H9 (cell line): ENCODE results near the gene WNT3A. TPM values are rescaled to one million over a fixed set of nuclear protein-coding genes. Genes with fewer than 3 reads are reported as not detected.

ENCODE experiments used
- DNase-seq: peaks from one replicate; pipeline ENCODE4 v3.0.0-alpha.2; 2017
- H2AFZ ChIP-seq: one replicate; pipeline ENCODE4 v1.6.1; 2013; ENCODE audit warnings: mild to moderate bottlenecking, low read length, control low read depth, moderate library complexity
- H2AK5ac ChIP-seq: 2 replicates; pipeline ENCODE4 v1.6.1; 2013; ENCODE audit warnings: low read length, control low read depth, mixed read lengths; ENCODE audit not compliant: insufficient read length
- H2BK120ac ChIP-seq: one replicate; pipeline ENCODE4 v1.6.1; 2013; ENCODE audit warnings: low read depth, mild to moderate bottlenecking, low read length, control low read depth, inconsistent platforms; ENCODE audit not compliant: poor library complexity, severe bottlenecking
- H2BK12ac ChIP-seq: 2 replicates; pipeline ENCODE4 v1.6.1; 2013; ENCODE audit warnings: low read length, control low read depth, mixed read lengths, low read depth; ENCODE audit not compliant: insufficient read length
- H2BK15ac ChIP-seq: 2 replicates; pipeline ENCODE4 v1.6.1; 2013; ENCODE audit warnings: low read depth, low read length, control low read depth
- H2BK20ac ChIP-seq: one replicate; pipeline ENCODE4 v1.6.1; 2013; ENCODE audit warnings: low read depth, mild to moderate bottlenecking, low read length, control low read depth, inconsistent platforms; ENCODE audit not compliant: poor library complexity, severe bottlenecking
- H2BK5ac ChIP-seq: 2 replicates; pipeline ENCODE4 v1.6.1; 2013; ENCODE audit warnings: low read length, control low read depth, mixed read lengths; ENCODE audit not compliant: insufficient read length
- H3K14ac ChIP-seq: 2 replicates; pipeline ENCODE4 v1.6.1; 2013; ENCODE audit warnings: low read length, control low read depth; ENCODE audit not compliant: insufficient read depth
- H3K18ac ChIP-seq: 2 replicates; pipeline ENCODE4 v1.6.1; 2013; ENCODE audit warnings: low read depth, mild to moderate bottlenecking, mixed read lengths, low read length, control low read depth; ENCODE audit not compliant: insufficient read length
- H3K23ac ChIP-seq: 2 replicates; pipeline ENCODE4 v1.6.1; 2013; ENCODE audit warnings: low read length, control low read depth, mixed read lengths, low read depth; ENCODE audit not compliant: insufficient read length
- H3K23me2 ChIP-seq: 2 replicates; pipeline ENCODE4 v1.6.1; 2013; ENCODE audit warnings: low read depth, mild to moderate bottlenecking, mixed read lengths, low read length, control low read depth; ENCODE audit not compliant: insufficient read length, poor library complexity, severe bottlenecking
- H3K27ac ChIP-seq: 2 replicates; pipeline ENCODE4 v1.5.1; 2013; ENCODE audit warnings: low read length, control low read depth, mixed read lengths, low read depth; ENCODE audit not compliant: insufficient read length
- H3K27me3 ChIP-seq: 2 replicates; pipeline ENCODE4 v1.6.1; 2013; ENCODE audit warnings: low read length, control low read depth, inconsistent platforms; ENCODE audit not compliant: insufficient read depth
- H3K4ac ChIP-seq: 2 replicates; pipeline ENCODE4 v1.6.1; 2013; ENCODE audit warnings: low read depth, mild to moderate bottlenecking, control low read depth, inconsistent platforms, low read length, moderate library complexity
- H3K4me1 ChIP-seq: 2 replicates; pipeline ENCODE4 v1.6.1; 2013; ENCODE audit warnings: low read length, control low read depth, inconsistent platforms; ENCODE audit not compliant: insufficient read depth
- H3K4me2 ChIP-seq: 2 replicates; pipeline ENCODE4 v1.6.1; 2013; ENCODE audit warnings: low read length, control low read depth, mixed read lengths; ENCODE audit not compliant: insufficient read length, insufficient read depth
- H3K56ac ChIP-seq: 2 replicates; pipeline ENCODE4 v1.6.1; 2013; ENCODE audit warnings: low read depth, mild to moderate bottlenecking, mixed read lengths, low read length, control low read depth; ENCODE audit not compliant: insufficient read length
- H3K79me1 ChIP-seq: 2 replicates; pipeline ENCODE4 v1.6.1; 2013; ENCODE audit warnings: low read depth, mild to moderate bottlenecking, moderate library complexity, low read length, control low read depth, inconsistent platforms; ENCODE audit not compliant: insufficient read depth, poor library complexity, severe bottlenecking
- H3K79me2 ChIP-seq: 2 replicates; pipeline ENCODE4 v1.6.1; 2013; ENCODE audit warnings: low read length, control low read depth, inconsistent platforms; ENCODE audit not compliant: insufficient read depth
- H3K9ac ChIP-seq: 2 replicates; pipeline ENCODE4 v1.6.1; 2013; ENCODE audit warnings: low read length, control low read depth, mixed read lengths; ENCODE audit not compliant: insufficient read length; ENCODE audit errors: extremely low read depth
- H3K9me3 ChIP-seq: one replicate; pipeline ENCODE4 v1.6.1; 2013; ENCODE audit warnings: low read depth, low read length, inconsistent platforms; ENCODE audit not compliant: control insufficient read depth
- H3T11ph ChIP-seq: one replicate; pipeline ENCODE4 v1.6.1; 2013; ENCODE audit warnings: mild to moderate bottlenecking, low read length, control low read depth, inconsistent platforms
- H4K20me1 ChIP-seq: one replicate; pipeline ENCODE4 v1.6.1; 2013; ENCODE audit not compliant: control insufficient read depth, insufficient read length, insufficient read depth
- H4K5ac ChIP-seq: 2 replicates; pipeline ENCODE4 v1.6.1; 2013; ENCODE audit warnings: low read depth, mild to moderate bottlenecking, mixed read lengths, low read length, control low read depth; ENCODE audit not compliant: insufficient read length
- H4K8ac ChIP-seq: replicated peaks from 2 replicates; pipeline ENCODE4 v1.6.1; 2013; ENCODE audit warnings: low read length, control low read depth, mixed read lengths, low read depth; ENCODE audit not compliant: insufficient read length
- H4K91ac ChIP-seq: 2 replicates; pipeline ENCODE4 v1.6.1; 2013; ENCODE audit warnings: low read depth, mild to moderate bottlenecking, moderate library complexity, mixed read lengths, low read length, control low read depth; ENCODE audit not compliant: insufficient read length
- H3K27ac Mint-ChIP-seq, 3 experiments: 2 replicates in 2 of 3; 3 replicates in 1 of 3; pipeline ENCODE4 v1.8.0; 2020 to 2021; ENCODE audit warnings: mixed read lengths in 3 of 3, mild to moderate bottlenecking in 1 of 3, moderate library complexity in 1 of 3
- H3K27me3 Mint-ChIP-seq: 2 replicates; pipeline ENCODE4 v1.8.0; 2021; ENCODE audit warnings: low read depth, mild to moderate bottlenecking, moderate library complexity, mixed read lengths
- H3K36me3 Mint-ChIP-seq, 3 experiments: 2 replicates in 2 of 3; 3 replicates in 1 of 3; pipeline ENCODE4 v1.8.0; 2020 to 2021; ENCODE audit warnings: low read depth in 3 of 3, mixed read lengths in 3 of 3; ENCODE audit not compliant: insufficient read depth in 1 of 3
- H3K4me1 Mint-ChIP-seq, 2 experiments: 2 replicates each; pipeline ENCODE4 v1.8.0; 2020; ENCODE audit warnings: mixed read lengths in 2 of 2
- H3K4me3 Mint-ChIP-seq, 2 experiments: 2 replicates in 1 of 2; 3 replicates in 1 of 2; pipeline ENCODE4 v1.8.0; 2020 to 2021; ENCODE audit warnings: mild to moderate bottlenecking in 2 of 2, mixed read lengths in 2 of 2, moderate library complexity in 1 of 2
- H3K9me3 Mint-ChIP-seq, 2 experiments: 2 replicates in 1 of 2; 3 replicates in 1 of 2; pipeline ENCODE4 v1.8.0; 2020; ENCODE audit warnings: mild to moderate bottlenecking in 2 of 2, mixed read lengths in 2 of 2, moderate library complexity in 1 of 2
- CTCF ChIP-seq: fragments of 200-600 bp; sonication (generic); conservative IDR thresholded peaks from 3 replicates; pipeline ENCODE4 v1.8.0; 2021; ENCODE audit warnings: antibody characterized with exemption, mild to moderate bottlenecking
- WGBS: extraction: QIAGEN DNeasy Blood & Tissue Kit; methylation state at CpG from one replicate; pipeline ENCODE4 v1.1.7; 2013; ENCODE audit warnings: missing lambda C conversion rate, low lambda C conversion rate, mixed read lengths; ENCODE audit not compliant: insufficient read length; ENCODE audit errors: extremely low coverage; 5-methylcytosine and 5-hydroxymethylcytosine counted together
- total RNA-seq: library from RNA; stranded (reverse); gene quantifications from 2 replicates; pipeline ENCODE4 v1.2.1, GENCODE V29; 2021

Gene WNT3A
- total RNA-seq, 1 experiment from 2014 or later: 0.17 TPM

GRCh38 chr1:228105996-228106799, 99.4 kb downstream of the WNT3A start:
- peaks cover 18 to 24% (median 21%) of the 10 kb centered on the region in 3 experiments; a peak in 6 of 7 replicates for H3K36me3 Mint-ChIP-seq

More at GRCh38 chr1:228105996-228106799, 99.4 kb downstream of the WNT3A start:
- Histone ChIP-seq H2BK12ac (no peak overlapping the region), H4K20me1 (no peaks in the 10 kb centered on the region), H4K5ac (no peak overlapping the region), H3K14ac (no peak overlapping the region), H3K23me2 (peaks cover 14% of the 10 kb centered on the region), H3K4me1 (no peaks in the 10 kb centered on the region), H3K9me3 (no peaks in the 10 kb centered on the region), H3K27me3 (no peaks in the 10 kb centered on the region), H3K9ac (no peak overlapping the region), H3K4ac (no peak overlapping the region), H3K4me2 (no peak overlapping the region), H2AFZ (no peak overlapping the region), H2BK15ac (no peak overlapping the region), H4K8ac (no peak overlapping the region), H2BK5ac (no peak overlapping the region), H2BK20ac (no peak overlapping the region), H2BK120ac (no peak overlapping the region), H2AK5ac (no peak overlapping the region), H3K56ac (no peak overlapping the region), H3K79me1 (peaks cover 3% of the 10 kb centered on the region), H3T11ph (no peak overlapping the region), H3K79me2 (no peaks in the 10 kb centered on the region), H3K18ac (no peak overlapping the region), H4K91ac (no peak overlapping the region), H3K27ac (no peak overlapping the region), H3K23ac (no peak overlapping the region)
- Mint-ChIP-seq H3K4me3 (peak overlapping the region; percentile 25 to 32; a peak in 2 of 5 replicates), H3K9me3 (no peaks in the 10 kb centered on the region), H3K27ac (no peak overlapping the region; a peak in 1 of 7 replicates), H3K27me3 (peaks cover 18% of the 10 kb centered on the region), H3K4me1 (peaks cover 25 to 26% of the 10 kb centered on the region in 2 experiments)
- TF ChIP-seq CTCF: no peak
- WGBS: no CpG with 5 or more reads among the region's 8 CpGs
- DNase-seq: no peak
